Activated T-cell treated with anti-CD3 and anti-CD28 coated beads for 48 hours (primary cell): ENCODE results near the gene IL6ST.

ENCODE experiments used
- DNase-seq: peaks from one replicate; pipeline ENCODE4 v3.0.0-alpha.2; 2020; ENCODE audit warnings: low read depth

The IL6ST gene

DNA sequence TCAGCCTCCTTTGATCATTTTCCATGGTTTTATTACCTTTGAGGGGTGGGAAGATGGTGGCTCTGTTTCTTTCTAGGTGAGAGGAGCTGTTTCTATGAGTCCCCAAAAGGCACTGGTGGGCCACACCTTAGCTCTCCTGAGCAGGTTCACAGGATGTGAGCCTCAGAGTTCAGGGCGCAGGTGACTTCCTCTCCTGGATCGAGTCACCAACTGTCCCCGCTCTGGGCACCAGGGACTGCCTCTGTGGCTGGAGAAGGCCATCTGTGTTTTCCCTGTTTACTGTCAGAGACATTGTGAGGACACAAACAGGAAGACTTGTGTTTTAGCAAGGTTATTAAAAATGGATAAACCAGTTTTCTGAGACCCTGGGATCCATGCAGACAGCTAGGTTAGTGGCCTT lies 75.1 kb downstream of the IL6ST start:
- DNase-seq = no peak

DNA sequence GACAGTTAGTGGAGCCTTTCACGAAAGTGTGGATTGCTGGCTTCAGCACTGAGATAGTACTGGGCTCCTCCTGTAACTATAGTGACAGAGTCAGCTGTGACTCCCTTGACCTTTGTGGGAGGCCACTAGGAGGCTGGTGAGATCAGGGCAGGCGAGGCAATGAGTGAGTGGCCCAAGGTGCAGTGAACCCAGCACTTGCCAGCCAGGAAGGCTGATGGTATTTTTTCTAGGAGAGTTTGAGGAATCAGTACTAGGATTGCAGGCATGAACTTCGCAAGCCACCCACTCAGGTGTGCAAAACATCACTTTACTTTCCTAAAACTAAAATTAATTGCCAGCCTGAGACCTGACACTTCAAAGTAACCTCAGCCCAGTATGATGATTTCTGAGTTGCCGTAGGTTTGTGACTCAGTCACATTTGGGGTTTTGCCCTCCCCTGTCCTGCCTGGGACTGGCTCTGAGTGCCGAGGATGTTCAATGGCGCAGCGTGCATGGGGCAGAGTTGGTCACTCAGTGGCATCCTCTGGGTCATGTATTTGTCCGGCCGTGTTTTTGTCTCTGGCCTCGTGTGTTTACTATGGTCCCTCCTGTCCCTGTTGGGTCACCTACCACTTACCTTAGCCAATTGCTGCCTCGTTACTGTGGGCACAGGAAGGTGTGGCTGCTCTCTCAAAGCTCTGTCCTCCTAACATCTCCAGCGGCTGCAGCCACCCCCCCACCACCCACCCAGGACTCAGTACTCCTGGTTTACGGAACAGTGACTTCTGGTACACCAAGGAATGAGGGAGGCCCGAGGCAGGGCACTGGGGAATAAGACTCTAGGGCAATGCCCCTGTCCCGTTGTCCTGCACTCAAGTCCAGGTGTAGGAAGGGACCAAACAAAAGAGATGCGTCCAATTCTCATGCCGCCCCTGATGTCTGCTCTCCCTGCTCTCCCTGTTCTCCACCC lies 76.4 kb downstream of the IL6ST start:
- no peak for DNase-seq

DNA sequence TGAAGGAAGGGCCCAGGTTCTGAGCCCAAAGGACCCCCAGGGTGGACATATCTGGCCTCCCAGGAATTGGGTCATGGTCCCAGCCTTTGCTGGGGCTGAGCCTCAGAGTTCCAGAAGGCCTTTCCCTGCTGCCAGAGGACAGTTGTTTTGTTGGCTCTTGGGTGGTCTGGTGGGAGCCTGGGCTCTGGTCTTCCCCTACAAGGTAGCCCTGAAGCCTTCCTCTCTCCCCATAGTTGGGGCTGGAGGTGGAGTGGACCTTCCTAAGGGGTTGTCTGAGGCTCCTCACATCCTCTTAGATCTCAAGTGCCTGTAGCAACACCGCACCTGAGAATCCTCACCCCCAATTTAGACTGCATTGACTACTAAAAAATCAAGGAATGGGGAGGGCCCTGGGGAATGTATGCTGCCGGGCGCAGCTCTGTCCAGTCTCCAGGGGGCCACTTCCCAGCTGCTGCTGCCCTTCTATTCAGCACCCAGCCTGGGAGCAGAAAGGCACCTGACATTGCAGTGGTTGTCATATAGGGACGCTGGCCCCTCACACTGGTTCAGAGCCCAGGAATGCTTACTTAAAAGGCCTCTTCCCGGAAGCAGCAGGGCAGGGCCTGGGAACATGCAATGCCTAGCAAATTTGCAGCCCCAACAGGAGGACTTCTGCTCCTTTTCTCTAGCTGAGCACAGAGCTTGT lies 77.2 kb downstream of the IL6ST start:
- DNase-seq = no peak

DNA sequence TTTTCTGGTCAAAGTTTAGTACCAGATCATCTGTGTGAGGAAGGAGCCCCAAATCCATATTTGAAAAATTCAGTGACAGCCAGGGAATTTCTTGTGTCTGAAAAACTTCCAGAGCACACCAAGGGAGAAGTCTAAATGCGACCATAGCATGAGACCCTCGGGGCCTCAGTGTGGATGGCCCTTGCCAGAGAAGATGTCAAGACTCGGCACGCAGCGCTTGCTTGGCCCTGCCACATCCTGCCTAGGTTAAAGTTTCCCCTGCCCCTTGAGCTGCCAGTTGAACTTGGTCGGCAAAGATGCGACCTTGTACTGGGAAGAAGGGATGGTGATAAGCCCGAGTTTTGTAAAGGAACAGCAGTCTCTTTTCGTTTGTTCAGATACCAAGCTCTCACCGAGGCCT lies 77.8 kb downstream of the IL6ST start:
- DNase-seq = no peak

DNA sequence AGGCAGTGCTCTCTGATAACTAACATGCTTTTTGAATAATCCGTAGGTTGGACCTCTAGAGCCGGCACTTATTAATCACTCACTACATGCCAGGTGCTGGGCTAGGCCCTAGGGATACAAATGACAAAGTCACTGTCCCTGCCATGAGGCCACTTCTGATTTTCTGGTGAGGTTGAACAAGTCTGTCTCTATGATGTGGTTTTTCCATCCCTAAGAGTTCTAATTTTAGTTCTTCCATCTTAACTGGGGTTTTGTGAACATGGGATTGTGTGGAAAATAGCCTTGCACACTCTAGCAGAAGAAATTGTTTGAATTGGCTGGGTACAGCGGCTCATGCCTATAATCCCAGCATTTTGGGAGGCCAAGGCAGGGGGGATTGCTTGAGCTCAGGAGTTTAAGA lies 79.0 kb downstream of the IL6ST start:
- no peak for DNase-seq

DNA sequence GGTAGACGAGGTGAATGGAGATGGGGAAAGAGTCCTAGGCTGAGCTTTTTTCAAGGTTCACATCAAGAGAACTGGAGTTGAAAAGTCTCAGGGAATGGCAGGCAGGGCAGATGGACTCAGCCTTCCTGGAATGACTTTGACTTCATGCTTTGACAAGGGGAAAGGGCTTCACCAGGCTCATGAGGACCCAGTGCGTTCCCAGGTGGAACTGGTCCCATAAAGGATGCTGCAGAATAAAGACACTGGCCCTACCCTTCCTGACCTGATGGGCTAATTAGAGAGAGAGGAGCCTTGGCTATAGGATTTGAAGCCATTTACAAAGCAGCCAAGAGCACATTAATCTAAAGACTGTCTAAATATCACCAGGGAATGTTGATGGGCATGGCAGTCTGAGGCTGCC lies 79.8 kb downstream of the IL6ST start:
- DNase-seq = no peak

DNA sequence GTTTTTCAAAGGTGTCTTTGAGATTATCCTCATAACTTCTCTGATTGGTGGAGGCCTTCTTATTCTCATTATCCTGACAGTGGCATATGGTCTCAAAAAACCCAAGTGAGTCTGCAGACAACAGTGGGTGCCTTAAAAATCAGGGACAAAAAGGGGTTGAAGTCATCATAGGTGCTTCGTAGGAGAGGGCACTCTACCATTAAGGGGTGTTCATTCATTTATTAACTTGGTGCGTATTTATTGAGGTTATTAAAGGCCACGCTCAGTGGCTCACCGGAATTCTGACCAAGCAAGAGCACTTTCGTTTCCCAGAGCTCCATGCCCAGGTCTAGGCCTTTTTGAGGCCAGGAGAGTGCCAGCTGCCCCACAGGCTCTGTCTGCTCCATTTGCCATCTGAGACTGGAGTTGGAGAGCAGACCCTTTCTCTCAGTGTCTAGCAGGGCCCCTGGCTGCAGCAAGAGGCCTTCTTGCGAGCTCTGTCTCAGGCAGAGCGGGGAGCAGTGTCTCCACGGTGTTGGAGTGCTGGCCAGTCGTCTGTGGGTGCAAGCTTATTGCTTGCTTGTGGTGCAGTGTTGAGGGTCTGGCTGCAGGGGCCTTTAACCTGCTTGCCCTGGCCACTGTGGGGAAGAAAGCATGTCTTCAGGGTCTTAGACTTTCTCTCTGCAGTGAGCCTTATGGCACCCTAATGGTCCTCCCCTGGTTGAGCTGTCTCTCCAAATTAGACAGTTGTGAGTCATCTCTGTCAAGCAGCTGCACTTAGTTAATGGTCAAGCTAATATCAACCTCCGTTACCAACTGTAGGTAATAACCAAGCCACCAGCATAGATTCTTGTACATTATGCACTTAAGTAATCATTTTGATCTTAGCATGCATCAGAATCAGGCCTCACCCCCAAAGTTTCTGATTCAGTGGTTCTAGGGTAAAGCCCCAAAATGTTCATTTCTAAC lies 81.0 kb downstream of the IL6ST start:
- no peak for DNase-seq

DNA sequence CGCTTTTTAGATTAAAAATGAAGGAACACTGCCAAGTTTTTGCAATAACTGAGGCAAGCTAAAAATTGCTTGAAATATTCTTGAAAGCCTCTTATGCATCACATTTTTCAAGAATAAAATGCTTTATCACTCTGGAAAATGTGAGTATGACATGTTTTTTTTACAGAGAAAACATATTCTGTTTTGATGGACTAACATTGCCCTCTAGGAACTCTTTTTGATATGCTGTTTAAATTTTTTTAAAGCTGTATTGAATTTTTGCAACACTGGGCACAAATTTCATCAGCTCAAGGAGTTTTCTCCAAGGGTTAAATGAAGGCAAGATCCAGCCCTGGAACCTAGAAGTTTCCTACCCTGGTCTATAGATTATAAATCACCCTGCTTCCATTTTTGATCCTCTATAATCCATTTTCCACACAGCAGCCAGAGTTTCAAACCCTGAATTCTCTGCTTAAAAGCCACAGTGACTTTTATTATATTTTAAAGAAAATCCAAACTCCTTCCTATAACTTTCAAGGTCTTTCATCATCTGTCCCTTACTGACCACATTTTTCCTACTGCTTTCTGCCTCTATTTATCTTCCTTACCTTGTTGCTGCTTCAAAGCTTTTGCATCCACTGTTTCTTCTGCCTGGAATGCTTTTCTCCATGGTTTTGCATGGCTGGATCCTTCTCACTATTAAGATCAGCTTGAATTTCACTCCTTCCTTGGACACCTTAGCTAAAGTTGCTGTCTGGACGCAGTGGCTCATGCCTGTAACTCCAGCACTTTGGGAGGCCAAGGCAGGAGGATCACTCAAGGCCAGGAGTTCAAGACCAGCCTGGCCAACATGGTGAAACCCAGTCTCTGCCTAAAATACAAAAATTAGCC lies 82.7 kb downstream of the IL6ST start:
- DNase-seq = no peak

DNA sequence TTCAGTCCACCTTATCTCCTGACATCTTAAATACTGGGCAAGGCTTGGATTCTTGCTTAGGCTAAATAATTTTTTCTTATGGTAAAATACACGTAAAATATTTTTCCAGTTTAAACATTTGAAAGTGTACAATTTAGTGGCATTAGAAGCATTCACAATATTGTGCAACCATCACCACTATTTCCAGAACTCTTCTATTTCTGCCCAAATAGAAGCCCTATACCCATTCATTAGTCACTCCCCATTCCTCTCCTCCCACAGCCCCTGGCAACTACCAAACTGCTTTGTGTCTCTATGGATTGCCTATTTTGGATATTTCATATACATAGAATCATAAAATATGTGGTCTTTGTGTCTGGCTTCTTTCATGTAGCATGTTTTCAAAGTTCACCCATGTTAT lies 86.0 kb downstream of the IL6ST start:
- no peak for DNase-seq

DNA sequence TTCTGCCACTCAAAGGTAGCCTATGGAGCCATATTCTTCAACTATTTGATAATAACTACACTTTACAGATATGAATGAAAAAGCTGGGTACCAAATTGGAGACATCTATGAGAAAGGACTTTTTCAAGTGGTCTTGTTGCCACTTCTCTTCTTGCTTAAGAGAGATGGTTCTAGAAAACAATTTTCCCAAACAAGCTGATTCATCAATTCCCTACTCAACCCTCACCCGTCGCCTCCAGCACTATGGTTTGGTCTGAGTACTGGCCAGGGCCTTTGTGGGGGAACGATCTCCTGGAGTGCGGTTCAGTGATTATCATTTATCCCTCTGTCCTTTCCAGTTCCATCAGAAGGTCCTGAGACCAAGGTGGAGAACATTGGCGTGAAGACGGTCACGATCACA lies 86.8 kb downstream of the IL6ST start:
- no peak for DNase-seq

DNA sequence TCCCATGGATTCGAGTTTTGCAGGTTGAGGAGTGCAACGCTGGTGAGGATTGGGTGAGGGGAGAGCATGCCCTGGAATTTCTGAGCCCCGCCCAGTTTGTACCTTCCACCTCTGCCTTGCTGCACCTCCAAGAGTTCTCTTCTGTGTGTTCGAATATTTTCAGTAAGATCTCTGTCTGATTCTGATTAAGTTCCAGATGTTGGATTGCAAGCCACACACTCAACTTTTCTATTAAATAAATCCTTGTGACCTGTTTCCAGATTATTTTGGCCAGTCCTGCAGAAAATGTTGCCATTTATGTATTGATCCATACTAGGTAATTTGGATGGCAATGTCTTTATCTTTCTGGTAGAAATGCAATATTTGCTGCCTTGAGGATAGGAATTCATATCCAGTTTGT lies 89.5 kb downstream of the IL6ST start:
- DNase-seq = no peak

DNA sequence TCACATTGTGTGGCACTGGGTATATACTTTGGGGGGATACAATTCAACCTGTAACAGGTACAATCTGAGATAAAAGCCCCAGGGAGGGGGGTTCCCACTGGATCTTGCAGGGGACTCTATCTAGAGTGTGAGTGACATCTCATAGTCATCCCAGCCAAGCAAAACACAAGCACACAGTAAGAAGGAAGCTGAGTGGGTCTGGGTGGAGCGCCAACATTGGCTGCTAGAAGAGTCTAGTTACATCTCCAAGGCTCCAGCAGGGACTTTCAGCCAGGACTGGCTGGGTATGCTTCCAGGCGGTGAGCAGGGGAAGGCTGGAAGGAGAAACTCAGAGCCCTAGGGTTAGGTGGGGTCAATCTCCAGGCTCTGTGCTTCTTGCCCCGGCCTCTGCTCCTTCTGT lies 90.6 kb downstream of the IL6ST start:
- no peak for DNase-seq

DNA sequence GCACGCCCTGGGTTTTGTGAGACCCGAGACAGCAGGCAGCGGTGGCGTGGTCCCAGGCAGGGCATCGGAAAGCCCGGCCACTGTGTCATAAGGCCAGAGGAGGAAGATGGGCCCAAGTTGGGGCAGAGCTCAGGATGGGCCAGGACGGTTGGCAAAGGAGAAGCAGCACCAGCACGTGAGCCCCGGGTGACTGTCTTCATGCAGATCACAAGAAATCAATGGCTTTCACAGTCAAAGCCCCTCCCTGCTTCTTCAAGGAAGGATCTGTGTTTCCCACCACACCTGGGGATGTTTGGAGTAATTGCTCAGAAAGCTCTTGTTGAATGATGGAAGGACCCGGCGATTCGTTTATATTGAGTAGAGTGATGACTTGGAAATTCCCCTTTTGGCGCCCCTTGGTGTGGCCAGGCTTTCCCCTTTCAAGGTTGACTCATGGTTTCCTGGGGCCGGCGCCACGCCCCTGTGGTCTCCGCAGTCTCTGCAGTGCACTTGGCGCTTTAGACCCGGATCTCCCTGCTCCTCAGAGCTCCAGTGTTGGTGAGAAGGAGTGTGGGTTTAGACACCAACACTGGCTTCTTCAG lies 91.6 kb downstream of the IL6ST start:
- DNase-seq = peak; percentile 73

DNA sequence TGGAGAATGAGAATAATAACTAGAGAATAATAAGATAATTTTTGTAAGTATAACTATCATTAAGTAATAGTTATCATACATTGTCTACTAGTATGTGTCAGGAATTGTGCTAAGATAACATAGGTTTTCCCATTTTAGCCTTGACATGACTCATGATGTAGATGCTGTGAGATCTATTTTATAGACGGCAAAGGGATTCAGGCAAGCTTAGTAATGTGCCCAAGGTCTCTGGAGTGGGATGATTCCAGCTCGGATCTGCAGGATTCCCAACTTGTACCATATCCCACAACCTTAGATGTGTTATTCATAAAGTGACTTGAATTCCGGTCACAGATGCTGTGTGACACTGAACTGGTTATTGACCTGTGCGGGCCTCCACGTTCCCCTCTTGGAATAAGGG lies 92.1 kb downstream of the IL6ST start:
- DNase-seq = no peak

DNA sequence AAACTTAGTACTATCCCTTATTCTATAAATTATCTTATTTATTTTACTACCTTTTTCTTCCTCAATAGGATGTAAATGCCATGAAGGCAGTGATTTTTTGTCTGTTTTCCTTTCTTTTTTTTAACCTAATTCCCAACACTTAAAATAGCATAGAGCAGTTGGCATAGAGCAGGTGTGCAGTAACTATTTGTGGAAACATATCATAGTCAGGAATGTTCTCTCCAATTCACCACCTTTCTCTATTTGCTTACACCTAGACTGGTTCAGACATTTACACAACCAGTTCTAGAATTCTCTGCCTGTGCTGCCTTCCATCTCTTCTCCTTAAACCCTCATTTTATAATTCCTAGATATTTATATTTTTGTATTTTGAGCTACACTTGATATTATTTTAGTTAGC lies 94.0 kb downstream of the IL6ST start:
- no peak for DNase-seq

DNA sequence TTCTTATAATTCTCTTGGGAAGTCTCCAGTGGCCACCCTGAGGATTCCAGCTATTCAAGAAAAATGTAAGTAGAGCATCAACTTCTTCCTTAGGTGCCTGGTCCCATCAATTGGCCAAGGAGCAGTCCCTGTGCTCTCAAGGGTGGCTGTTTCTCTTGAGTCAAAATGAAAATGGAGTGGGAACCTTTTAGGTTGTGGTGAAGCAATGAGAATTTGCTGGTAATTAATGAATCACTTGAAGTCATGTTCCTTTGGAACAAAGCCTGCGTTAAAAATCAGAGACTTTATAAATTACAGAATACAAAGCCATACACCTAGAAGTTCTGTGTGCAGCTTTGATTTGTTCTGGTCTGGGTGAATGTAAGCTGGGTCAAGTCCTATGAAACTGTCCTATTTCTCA lies 94.7 kb downstream of the IL6ST start:
- no peak for DNase-seq

DNA sequence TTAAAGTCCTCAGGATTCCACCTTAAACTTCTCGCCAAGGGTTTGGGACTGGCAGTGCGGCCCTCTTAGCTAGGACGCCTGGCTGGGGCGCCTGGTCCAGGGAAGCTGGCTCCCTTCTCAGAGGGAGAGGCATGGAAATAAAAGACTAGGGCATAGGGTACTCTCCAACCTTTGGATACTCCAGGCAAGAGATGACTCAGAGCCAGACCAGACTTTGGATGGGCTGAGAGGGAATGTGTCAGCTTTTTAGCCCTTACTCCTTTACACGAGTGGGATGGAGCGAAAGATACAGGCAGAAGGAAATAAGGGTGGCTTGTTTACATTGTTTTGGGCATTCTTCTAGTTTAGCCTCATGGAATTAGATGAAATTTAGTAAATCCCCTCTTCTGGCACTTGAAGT lies 95.4 kb downstream of the IL6ST start:
- no peak for DNase-seq

DNA sequence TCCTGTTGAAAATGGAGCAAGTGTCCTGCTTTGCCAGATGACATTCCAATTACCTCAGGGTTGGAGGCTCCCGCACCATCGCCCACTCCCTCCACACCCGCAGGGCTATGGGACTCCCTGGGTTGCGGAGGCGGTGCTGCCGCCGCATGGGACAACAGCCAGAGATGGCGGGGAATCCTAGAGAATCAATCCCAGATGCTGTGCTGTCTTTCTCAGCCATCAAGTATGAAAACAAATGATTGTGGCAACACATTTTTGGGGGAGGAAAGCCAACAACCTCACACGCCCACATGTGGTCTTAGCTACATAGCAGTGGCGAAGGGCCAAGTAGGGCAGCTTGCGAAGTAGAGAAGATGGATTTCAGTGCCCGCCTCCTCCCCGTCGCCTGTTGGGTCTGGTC lies 96.9 kb downstream of the IL6ST start:
- no peak for DNase-seq

DNA sequence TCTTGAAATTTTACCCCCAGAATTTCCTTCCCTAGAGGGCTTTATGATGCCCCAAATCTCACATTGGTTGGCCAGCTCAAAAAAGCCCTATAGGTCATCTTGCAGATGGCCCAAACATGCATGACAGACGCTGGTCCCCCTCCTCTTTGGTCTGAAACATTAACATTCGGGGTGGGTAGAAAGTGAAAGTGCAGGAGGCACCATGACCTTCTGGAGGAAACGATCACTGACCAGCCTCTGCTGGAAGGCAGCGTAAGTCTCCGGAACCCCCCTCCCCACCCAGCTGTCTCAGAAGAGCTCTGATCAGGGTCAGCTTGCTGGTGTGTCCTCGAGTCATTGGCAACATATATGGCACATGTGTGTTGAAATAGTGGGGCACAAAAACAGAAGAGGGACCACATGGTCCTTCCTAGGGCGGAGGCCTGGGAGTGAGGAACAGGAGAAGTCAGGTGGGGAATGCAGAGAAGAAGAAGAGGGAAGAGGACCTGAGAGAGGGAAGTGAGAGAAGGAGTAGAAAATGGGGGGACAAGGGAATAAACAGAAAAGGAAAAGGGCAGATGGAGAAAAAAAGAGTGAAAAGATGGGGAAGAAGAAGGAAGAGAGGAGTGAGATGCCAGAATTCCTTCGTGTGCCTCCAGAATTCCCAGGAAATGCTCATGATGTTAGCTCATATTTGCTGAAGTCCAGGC lies 97.4 kb downstream of the IL6ST start:
- DNase-seq = no peak

DNA sequence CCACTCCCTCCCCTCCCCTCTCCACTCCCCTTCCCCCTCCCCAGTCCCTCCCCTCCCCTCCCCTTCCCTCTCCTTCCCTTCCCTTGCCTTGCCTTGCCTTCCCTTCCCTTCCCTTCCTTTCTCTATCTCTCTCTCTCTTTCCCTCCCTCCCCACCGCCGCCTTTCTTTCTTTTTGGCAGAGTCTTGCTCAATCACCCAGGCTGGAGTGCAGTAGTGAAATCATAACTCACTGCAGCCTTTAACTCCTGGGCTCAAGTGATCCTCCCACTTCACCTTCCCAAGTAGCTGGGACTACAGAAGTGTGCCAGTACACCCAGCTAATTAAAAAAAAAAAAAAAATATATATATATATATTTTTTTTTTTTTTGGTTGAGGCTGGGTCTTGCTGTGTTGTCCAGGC lies 98.1 kb downstream of the IL6ST start:
- DNase-seq = no peak

DNA sequence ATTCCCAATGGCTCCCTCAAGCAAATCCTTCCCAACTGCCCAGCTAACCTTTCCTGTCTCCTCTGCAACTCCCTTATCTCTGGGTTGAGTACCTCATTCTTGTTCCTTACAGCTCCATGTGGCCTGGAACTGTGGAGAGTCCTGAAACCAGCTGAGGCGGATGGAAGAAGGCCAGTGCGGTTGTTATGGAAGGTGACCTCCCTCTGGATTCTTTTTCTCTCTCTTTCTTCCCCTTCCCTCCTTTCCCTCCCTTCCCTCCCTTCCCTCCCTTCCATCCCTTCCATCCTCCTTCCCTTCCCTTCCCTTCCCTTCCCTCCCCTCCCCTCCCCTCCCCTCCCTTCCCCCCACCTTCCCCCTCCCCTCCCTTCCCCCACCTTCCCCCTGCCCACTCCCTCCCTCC lies 98.5 kb downstream of the IL6ST start:
- no peak for DNase-seq
